Measurements from ENCODE around the gene SUGP2.

SUGP2 gene

GRCh38 chr19:19033426-19034203 is at the start of gene SUGP2, which contains the start of gene ARMC6:
SUGP2 (minus strand) TSS chr19:19033517; CDS start chr19:19031071, 2,446 bp downstream.
ARMC6 (plus strand) TSS chr19:19033603; CDS start chr19:19034210, 607 bp downstream.
- DNase-seq (ENCODE audit: low read depth), result peak; percentile 77

- DNase-seq (ENCODE audit: low read depth), result no peak
These were observed 48.4 kb upstream of the SUGP2 start for GRCh38 chr19:19081642-19082151.

GRCh38 chr19:19079571-19079970 is 46.3 kb upstream of the SUGP2 start:
- no peak for DNase-seq (ENCODE audit: low read depth)

- no peak for DNase-seq (ENCODE audit: low read depth)
These were observed 45.5 kb upstream of the SUGP2 start for GRCh38 chr19:19078801-19079200.

- no peak for DNase-seq (ENCODE audit: low read depth)
These were observed 43.8 kb upstream of the SUGP2 start for GRCh38 chr19:19077103-19077502.

GRCh38 chr19:19076476-19076875 is 43.2 kb upstream of the SUGP2 start:
- no peak for DNase-seq (ENCODE audit: low read depth)

GRCh38 chr19:19075126-19075525 is 41.8 kb upstream of the SUGP2 start:
- no peak for DNase-seq (ENCODE audit: low read depth)

- no peak for DNase-seq (ENCODE audit: low read depth)
These were observed 41.0 kb upstream of the SUGP2 start for GRCh38 chr19:19074196-19074882.

- no peak for DNase-seq (ENCODE audit: low read depth)
These were observed 38.6 kb upstream of the SUGP2 start for GRCh38 chr19:19071897-19072296.

- no peak for DNase-seq (ENCODE audit: low read depth)
These were observed 35.6 kb upstream of the SUGP2 start for GRCh38 chr19:19068659-19069654.

- DNase-seq (ENCODE audit: low read depth), result no peak
These were observed 34.2 kb upstream of the SUGP2 start for GRCh38 chr19:19067276-19068072.

- DNase-seq (ENCODE audit: low read depth), result no peak
These were observed 31.8 kb upstream of the SUGP2 start for GRCh38 chr19:19064811-19065745.

GRCh38 chr19:19064098-19064722 is 30.9 kb upstream of the SUGP2 start:
- no peak for DNase-seq (ENCODE audit: low read depth)

GRCh38 chr19:19063183-19064097 is 30.1 kb upstream of the SUGP2 start, which contains the start of gene SLC25A42:
SLC25A42 (plus strand) TSS chr19:19063994; CDS start chr19:19096125, 32,131 bp downstream.
- DNase-seq (ENCODE audit: low read depth), result peak; percentile 92

- no peak for DNase-seq (ENCODE audit: low read depth)
These were observed 29.3 kb upstream of the SUGP2 start for GRCh38 chr19:19062454-19063182.

GRCh38 chr19:19061506-19061905 is 28.2 kb upstream of the SUGP2 start:
- DNase-seq (ENCODE audit: low read depth), result no peak

- DNase-seq (ENCODE audit: low read depth), result no peak
These were observed 26.7 kb upstream of the SUGP2 start for GRCh38 chr19:19059837-19060611.

Measured in stimulated activated CD8-positive, alpha-beta memory T cell treated with anti-CD3 and anti-CD28 coated beads, Interleukin-15, amount 100 ng/mL, for 24 hours (primary cell).